Measurements from ENCODE around the gene SPRED1. TPM values are rescaled to one million over a fixed set of nuclear protein-coding genes. Genes with fewer than 3 reads are reported as not detected.
"Not testable (repeated sequence)": the region's sequence is repeated elsewhere in the genome, so short reads cannot be mapped to it uniquely, and the experiment has no call there.

Gene SPRED1
- total RNA-seq, 1 donor from 2014 or later = 4.2 TPM

- DNase-seq (ENCODE audit: low spot score) (no peak), ATAC-seq (no peak)
Observed at GRCh38 chr15:38274135-38274534, 21.5 kb downstream of the SPRED1 start.

- no peak for DNase-seq (ENCODE audit: low spot score)
- no peak for ATAC-seq
Observed at GRCh38 chr15:38275959-38276358, 23.3 kb downstream of the SPRED1 start.

GRCh38 chr15:38277281-38277680 lies 24.6 kb downstream of the SPRED1 start:
- ATAC-seq; DNase-seq (ENCODE audit: low spot score): not testable (repeated sequence)

- DNase-seq (ENCODE audit: low spot score) (no peak), ATAC-seq (no peak)
Observed at GRCh38 chr15:38281031-38281430, 28.4 kb downstream of the SPRED1 start.

GRCh38 chr15:38283010-38283409 lies 30.4 kb downstream of the SPRED1 start:
- ATAC-seq (no peak), DNase-seq (ENCODE audit: low spot score) (no peak)

- no peak for ATAC-seq
Observed at GRCh38 chr15:38285456-38285855, 32.8 kb downstream of the SPRED1 start.

GRCh38 chr15:38294126-38294525 lies 41.5 kb downstream of the SPRED1 start:
- DNase-seq (ENCODE audit: low spot score) (no peak), ATAC-seq (no peak)

More at GRCh38 chr15:38285456-38285855, 32.8 kb downstream of the SPRED1 start:
- no peak for DNase-seq (ENCODE audit: low spot score)

GRCh38 chr15:38297623-38298388 lies 45.2 kb downstream of the SPRED1 start:
- ATAC-seq = no peak
- DNase-seq (ENCODE audit: low spot score) = no peak

GRCh38 chr15:38299216-38299615 lies 46.6 kb downstream of the SPRED1 start:
- DNase-seq (ENCODE audit: low spot score) = no peak
- ATAC-seq = no peak

- ATAC-seq = no peak
Observed at GRCh38 chr15:38300395-38300794, 47.8 kb downstream of the SPRED1 start.

GRCh38 chr15:38304481-38304880 lies 51.8 kb downstream of the SPRED1 start:
- ATAC-seq (no peak), DNase-seq (ENCODE audit: low spot score) (no peak)

More at GRCh38 chr15:38300395-38300794, 47.8 kb downstream of the SPRED1 start:
- DNase-seq (ENCODE audit: low spot score) = no peak

GRCh38 chr15:38307251-38307650 lies 54.6 kb downstream of the SPRED1 start:
- DNase-seq (ENCODE audit: low spot score) (no peak), ATAC-seq (no peak)

- ATAC-seq (no peak), DNase-seq (ENCODE audit: low spot score) (no peak)
Observed at GRCh38 chr15:38307861-38308641, 55.4 kb downstream of the SPRED1 start.

- ATAC-seq = no peak
- DNase-seq (ENCODE audit: low spot score) = no peak
Observed at GRCh38 chr15:38308797-38309196, 56.2 kb downstream of the SPRED1 start.

GRCh38 chr15:38312190-38312589 lies 59.6 kb downstream of the SPRED1 start:
- ATAC-seq (no peak), DNase-seq (ENCODE audit: low spot score) (no peak)

GRCh38 chr15:38316311-38316710 lies 63.7 kb downstream of the SPRED1 start:
- no peak for DNase-seq (ENCODE audit: low spot score)
- no peak for ATAC-seq

- no peak for DNase-seq (ENCODE audit: low spot score)
- no peak for ATAC-seq
Observed at GRCh38 chr15:38320181-38320580, 67.5 kb downstream of the SPRED1 start.

- ATAC-seq = no peak
- DNase-seq (ENCODE audit: low spot score) = no peak
Observed at GRCh38 chr15:38320866-38321265, 68.2 kb downstream of the SPRED1 start.

GRCh38 chr15:38323895-38324294 lies 71.3 kb downstream of the SPRED1 start:
- no peak for ATAC-seq
- no peak for DNase-seq (ENCODE audit: low spot score)

GRCh38 chr15:38324939-38325647 lies 72.5 kb downstream of the SPRED1 start:
- DNase-seq (ENCODE audit: low spot score) (no peak), ATAC-seq (no peak)

- ATAC-seq = no peak
- DNase-seq (ENCODE audit: low spot score) = no peak
Observed at GRCh38 chr15:38325648-38325990, 73.0 kb downstream of the SPRED1 start.

- DNase-seq (ENCODE audit: low spot score) (no peak), ATAC-seq (no peak)
Observed at GRCh38 chr15:38332711-38333110, 80.1 kb downstream of the SPRED1 start.
